ENCODE results near the gene CNTFR. TPM values are rescaled to one million over a fixed set of nuclear protein-coding genes. Genes with fewer than 3 reads are reported as not detected.

CNTFR gene
- total and polyA plus RNA-seq, 2 experiments from 2014 or later: 0.73 to 1.9 TPM

- TF ChIP-seq ZNF462 (CRISPR knock-in tag; IDR thresholded peaks at IDR 0.05): no peak
- TF ChIP-seq, protein P1, sequence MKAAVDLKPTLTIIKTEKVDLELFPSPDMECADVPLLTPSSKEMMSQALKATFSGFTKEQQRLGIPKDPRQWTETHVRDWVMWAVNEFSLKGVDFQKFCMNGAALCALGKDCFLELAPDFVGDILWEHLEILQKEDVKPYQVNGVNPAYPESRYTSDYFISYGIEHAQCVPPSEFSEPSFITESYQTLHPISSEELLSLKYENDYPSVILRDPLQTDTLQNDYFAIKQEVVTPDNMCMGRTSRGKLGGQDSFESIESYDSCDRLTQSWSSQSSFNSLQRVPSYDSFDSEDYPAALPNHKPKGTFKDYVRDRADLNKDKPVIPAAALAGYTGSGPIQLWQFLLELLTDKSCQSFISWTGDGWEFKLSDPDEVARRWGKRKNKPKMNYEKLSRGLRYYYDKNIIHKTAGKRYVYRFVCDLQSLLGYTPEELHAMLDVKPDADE (IDR thresholded peaks at IDR 0.05): no peak
These were observed 17.8 kb upstream of the CNTFR start (continued) for GRCh38 chr9:34607331-34607730.

GRCh38 chr9:34606905-34607304 lies 17.4 kb upstream of the CNTFR start:
- no peak overlapping the region for H3K4me3 ChIP-seq
- TF ChIP-seq ZNF331 (CRISPR knock-in tag; IDR thresholded peaks at IDR 0.05; ENCODE audit: low read depth): no peak
- TF ChIP-seq POLR2AphosphoS5 (IDR thresholded peaks at IDR 0.05; ENCODE audit: low read depth): no peak
- TF ChIP-seq, protein P2, sequence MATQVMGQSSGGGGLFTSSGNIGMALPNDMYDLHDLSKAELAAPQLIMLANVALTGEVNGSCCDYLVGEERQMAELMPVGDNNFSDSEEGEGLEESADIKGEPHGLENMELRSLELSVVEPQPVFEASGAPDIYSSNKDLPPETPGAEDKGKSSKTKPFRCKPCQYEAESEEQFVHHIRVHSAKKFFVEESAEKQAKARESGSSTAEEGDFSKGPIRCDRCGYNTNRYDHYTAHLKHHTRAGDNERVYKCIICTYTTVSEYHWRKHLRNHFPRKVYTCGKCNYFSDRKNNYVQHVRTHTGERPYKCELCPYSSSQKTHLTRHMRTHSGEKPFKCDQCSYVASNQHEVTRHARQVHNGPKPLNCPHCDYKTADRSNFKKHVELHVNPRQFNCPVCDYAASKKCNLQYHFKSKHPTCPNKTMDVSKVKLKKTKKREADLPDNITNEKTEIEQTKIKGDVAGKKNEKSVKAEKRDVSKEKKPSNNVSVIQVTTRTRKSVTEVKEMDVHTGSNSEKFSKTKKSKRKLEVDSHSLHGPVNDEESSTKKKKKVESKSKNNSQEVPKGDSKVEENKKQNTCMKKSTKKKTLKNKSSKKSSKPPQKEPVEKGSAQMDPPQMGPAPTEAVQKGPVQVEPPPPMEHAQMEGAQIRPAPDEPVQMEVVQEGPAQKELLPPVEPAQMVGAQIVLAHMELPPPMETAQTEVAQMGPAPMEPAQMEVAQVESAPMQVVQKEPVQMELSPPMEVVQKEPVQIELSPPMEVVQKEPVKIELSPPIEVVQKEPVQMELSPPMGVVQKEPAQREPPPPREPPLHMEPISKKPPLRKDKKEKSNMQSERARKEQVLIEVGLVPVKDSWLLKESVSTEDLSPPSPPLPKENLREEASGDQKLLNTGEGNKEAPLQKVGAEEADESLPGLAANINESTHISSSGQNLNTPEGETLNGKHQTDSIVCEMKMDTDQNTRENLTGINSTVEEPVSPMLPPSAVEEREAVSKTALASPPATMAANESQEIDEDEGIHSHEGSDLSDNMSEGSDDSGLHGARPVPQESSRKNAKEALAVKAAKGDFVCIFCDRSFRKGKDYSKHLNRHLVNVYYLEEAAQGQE (IDR thresholded peaks at IDR 0.05; ENCODE audit: unreplicated experiment): no peak
- TF ChIP-seq JUNB (IDR thresholded peaks at IDR 0.05; ENCODE audit: unreplicated experiment): no peak
- TF ChIP-seq, protein P1 (IDR thresholded peaks at IDR 0.05): no peak
- no peak for TF ChIP-seq CREB1 (CRISPR knock-in tag; IDR thresholded peaks at IDR 0.05; ENCODE audit: low read depth)

More at GRCh38 chr9:34606905-34607304, 17.4 kb upstream of the CNTFR start:
- no peak for DNase-seq (ENCODE audit: low spot score)
- Histone ChIP-seq H3K36me3 (ENCODE audit: insufficient read depth) (no peaks in the 10 kb centered on the region), H3K4me2 (no peak overlapping the region), H3K4me1 (ENCODE audit: insufficient read depth) (peaks cover 7% of the 10 kb centered on the region; the same call in 1 of the 2 replicates), H3K79me2 (replicated peaks; ENCODE audit: insufficient read depth) (no peaks in the 10 kb centered on the region), H3K27ac (ENCODE audit: low read depth) (no peak overlapping the region), H3K9me2 (ENCODE audit: insufficient read depth) (no peaks in the 10 kb centered on the region), H3F3A (replicated peaks; ENCODE audit: low read depth) (no peaks in the 10 kb centered on the region), H4K20me1 (replicated peaks; ENCODE audit: insufficient read depth) (no peaks in the 10 kb centered on the region), H3K27me3 (ENCODE audit: insufficient read depth) (no peaks in the 10 kb centered on the region), H2AFZ (no peak overlapping the region)
- Mint-ChIP-seq H3K4me3 (no peak overlapping the region), H3K27ac (no peak overlapping the region), H3K36me3 (ENCODE audit: low read depth) (no peaks in the 10 kb centered on the region), H3K4me1 (peaks cover 17% of the 10 kb centered on the region), H3K27me3 (ENCODE audit: insufficient read depth, low read depth, poor library complexity) (peaks cover 7% of the 10 kb centered on the region), H3K9me3 (no peaks in the 10 kb centered on the region)
- ATAC-seq: no peak

Data from GM23338 (cell line).